Daoy (cell line): ENCODE results near the gene ANKRD28. TPM values are rescaled to one million over a fixed set of nuclear protein-coding genes. Genes with fewer than 3 reads are reported as not detected.
"Not testable (repeated sequence)": the region's sequence is repeated elsewhere in the genome, so short reads cannot be mapped to it uniquely, and the experiment has no call there.

ENCODE experiments used
- DNase-seq: peaks from one replicate; pipeline ENCODE4 v3.0.0-alpha.2; 2015; ENCODE audit warnings: low read depth
- total RNA-seq: library from RNA; depleted of rRNA; stranded (reverse); fragments of >200 nt; shearing (Covaris generic); gene quantifications from 2 replicates; pipeline ENCODE4 v1.2.3, GENCODE V29; 2014

ANKRD28 gene
- total RNA-seq, 1 experiment from 2014 or later = 31.4 TPM

DNA sequence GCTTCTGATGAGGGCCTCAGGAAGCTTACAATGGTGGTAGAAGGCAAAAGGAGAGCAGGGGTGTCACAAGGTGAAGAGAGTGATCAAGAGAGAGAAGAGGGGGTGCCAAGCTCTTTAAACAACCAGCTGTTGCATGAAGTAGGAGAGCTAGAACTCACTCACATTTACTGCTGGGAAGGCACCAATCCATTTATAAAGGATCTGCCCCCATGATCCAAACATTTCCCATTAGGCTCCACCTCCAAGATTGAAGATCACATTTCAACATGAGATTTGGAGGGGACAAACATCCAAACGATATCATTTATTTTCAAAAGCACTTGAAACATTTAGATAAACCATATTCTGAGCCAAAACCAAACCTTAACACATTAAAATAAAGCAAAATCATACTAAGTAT, 26.3 kb downstream of the ANKRD28 start:
- DNase-seq = no peak

DNA sequence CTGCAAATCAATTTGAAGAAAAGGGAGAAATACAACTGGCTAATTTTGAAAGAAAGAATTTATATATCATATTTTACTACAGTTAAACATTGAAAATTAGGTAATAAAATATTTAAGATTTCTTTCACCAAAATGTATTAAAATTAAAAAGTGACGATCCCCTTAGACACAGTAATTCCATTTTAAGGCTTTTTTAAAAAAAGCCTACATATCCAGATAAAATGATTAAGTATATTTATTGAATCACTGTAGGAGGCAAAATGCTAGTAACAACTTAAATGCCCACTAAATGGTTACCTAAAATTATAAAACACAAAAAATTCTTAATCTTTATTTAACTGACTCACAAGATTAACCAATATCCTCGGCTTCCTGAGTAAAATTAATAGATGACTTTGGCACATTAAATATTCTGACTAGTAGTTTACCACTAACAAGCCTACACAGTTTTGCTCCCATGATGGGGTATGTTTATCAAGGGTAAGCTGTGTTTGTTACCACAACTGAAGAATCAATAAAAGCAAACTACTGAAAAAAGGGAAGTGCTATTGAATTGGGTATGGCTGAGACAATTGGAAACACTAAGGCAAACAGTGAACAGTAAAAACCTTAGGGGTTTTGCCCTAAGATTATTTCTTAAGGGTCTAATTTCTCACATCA, 28.4 kb downstream of the ANKRD28 start:
- no peak for DNase-seq

- DNase-seq = peak; percentile 84
Observed at GRCh38 chr3:15768421-15769255, 29.1 kb downstream of the ANKRD28 start.

GRCh38 chr3:15766406-15766805, 31.4 kb downstream of the ANKRD28 start:
- DNase-seq = no peak

DNA sequence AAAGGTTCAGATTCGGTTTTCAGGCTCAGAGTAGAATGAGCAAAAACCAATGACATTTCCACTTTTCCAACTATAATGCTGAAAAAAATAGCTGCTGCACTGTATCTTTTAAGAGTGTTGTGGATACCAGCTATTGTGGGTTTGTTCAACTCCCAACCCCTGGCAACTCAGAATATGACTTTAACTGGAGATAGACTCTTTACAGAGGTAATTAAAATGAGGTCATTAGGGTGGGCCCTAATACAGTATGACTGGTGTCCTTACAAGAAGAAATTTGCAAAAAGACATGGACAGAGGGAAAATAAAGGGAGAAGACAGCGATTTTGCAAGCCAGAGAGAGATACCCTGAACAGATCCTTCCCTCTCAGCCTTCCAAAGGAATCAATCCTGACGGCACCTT, 39.5 kb downstream of the ANKRD28 start:
- DNase-seq = no peak

DNA sequence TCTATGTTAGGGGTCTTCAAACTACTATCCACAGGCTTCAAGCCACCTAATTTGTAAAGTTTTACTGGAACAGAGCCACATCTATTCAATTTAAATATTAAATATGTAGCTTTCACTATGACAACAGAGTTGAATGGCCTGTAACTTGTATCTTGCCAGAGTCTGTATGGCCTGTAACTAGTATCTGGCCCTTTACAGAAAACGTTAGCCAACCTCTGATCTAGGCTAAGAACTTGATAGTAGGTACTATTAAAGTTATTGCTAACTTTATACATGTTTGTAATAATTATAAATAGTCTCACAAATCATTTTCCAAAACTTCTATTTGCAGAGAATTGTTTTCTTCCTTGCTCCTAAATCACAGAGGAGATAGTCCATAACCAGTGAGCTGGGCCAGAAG, 40.0 kb downstream of the ANKRD28 start:
- DNase-seq = no peak

DNA sequence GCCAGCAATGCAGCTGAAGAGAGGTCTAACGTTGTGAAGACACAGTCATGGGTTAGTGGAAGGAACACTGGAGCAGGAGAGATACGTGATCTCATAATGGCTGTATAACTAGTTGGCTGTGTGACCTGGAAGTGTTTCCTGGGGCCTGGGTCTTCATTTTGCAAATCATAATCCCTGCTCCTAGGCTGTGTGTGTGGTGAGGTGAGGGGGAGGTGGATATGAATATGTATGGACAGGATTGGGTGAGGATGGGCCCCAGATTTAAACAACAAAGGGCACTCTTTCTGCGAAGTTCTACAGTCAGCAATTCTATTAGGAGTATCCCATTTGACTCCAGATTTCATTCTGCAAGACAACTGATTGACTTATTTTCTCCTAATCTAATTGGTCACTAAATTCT, 41.3 kb downstream of the ANKRD28 start:
- no peak for DNase-seq

DNA sequence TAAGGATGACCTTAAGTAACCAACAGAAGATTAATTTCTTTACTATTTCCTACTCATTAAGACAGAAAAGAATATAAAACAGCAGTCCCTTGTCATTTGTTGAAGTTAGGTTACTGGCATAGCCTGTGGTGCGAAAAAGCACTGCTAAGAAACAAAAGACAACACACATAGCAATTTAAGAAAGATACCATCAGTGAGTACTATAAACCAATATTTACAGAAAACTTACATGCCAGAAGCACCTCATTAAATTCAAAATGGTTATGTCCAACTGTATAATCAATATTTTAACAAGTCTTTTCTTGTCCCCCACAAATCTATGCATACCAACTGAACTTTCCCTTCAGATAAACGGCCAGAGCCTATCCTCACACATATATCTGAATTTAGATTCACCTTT, 42.0 kb downstream of the ANKRD28 start:
- no peak for DNase-seq

DNA sequence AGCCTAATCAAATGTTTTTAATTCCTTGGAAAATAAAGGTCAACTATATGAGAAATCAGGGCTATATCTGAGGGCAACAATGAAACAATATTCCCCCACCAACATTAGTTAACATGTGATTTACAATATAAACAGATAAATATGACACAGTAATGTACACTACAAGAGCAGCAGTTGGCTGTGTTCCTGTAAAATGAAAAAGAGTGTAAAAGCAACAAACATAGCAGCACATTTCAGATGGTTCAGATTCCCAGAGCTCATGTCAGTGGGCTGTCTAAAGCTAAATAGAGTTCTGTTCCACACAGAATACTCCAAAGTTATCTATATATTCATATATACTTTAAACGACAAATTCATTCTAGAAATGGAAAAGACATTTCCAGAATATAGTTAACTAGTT, 42.6 kb downstream of the ANKRD28 start:
- DNase-seq = no peak

- peak; percentile 8 for DNase-seq
Observed at GRCh38 chr3:15754047-15754446, 43.7 kb downstream of the ANKRD28 start.

- no peak for DNase-seq
Observed at GRCh38 chr3:15753056-15753710, 44.6 kb downstream of the ANKRD28 start.

DNA sequence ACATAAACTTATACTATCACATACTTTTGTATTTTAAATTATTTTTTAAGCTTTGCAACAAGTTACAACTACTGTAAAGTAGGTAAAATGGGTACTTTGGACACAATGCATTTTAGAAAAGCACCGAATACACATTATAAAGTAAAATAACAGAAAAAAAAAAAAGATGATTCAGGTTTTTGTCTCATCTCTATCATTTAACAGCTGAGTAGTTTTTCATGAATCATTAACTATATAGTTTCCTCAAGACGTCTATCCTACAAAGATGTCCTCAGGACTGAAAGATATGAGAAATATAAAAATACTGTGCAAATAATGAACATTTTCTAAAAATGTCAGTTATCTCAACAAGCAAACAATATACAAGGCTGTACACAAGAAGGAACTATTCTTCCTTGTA, 46.9 kb downstream of the ANKRD28 start:
- DNase-seq = no peak

DNA sequence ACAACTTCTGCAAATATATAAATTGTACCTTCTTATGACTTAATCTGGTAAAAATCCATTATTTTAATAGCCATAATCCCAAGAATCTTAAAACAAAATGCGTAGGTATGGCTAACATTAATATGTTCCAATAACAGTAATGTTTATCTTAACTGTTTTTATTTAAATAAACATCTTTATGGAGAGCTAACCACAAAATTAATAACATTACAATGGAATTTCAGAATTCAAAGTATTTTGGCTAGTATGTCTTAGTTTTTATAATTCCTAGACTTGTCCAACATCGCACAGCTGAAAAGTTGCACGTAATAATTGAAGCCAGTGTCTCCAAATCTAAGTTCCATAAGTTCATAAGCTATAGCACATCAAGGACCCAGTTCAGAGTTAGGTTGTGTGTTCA, 47.6 kb downstream of the ANKRD28 start:
- DNase-seq = no peak

- DNase-seq = not testable (repeated sequence)
Observed at GRCh38 chr3:15745896-15746295, 51.9 kb downstream of the ANKRD28 start.

- DNase-seq = no peak
Observed at GRCh38 chr3:15744176-15744575, 53.6 kb downstream of the ANKRD28 start.

DNA sequence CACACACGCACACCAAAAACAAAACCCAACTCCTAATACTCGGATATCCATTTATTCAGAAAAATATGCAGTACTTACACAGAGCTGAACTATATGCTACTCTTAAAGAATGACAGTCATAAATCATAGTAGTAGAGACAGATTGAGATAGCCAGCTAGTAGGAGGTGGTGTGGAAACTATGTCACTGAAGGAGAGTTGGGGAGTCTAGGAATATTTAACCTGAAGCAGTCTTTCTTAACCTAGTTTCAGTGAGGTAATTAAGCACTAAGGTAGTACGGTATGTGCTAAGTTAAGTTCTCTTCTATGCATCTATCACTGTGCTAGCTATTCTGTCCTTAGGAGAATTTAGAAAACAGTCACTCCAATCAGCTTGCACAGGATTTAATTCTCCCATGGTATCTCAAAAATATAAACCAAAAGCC, 54.2 kb downstream of the ANKRD28 start:
- DNase-seq = no peak

DNA sequence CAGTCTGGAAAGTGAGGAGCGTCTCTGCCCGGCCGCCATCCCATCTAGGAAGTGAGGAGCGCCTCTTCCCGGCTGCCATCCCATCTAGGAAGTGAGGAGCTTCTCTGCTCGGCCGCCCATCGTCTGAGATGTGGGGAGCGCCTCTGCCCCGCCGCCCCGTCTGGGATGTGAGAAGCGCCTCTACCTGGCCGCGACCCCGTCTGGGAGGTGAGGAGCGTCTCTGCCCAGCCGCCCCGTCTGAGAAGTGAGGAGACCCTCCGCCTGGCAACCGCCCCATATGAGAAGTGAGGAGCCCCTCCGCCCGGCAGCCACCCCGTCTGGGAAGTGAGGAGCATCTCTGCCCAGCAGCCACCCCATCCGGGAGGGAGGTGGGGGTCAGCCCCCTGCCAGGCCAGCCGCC, 55.5 kb downstream of the ANKRD28 start:
- DNase-seq = not testable (repeated sequence)

- DNase-seq = not testable (repeated sequence)
Observed at GRCh38 chr3:15738616-15739005, 59.2 kb downstream of the ANKRD28 start.

DNA sequence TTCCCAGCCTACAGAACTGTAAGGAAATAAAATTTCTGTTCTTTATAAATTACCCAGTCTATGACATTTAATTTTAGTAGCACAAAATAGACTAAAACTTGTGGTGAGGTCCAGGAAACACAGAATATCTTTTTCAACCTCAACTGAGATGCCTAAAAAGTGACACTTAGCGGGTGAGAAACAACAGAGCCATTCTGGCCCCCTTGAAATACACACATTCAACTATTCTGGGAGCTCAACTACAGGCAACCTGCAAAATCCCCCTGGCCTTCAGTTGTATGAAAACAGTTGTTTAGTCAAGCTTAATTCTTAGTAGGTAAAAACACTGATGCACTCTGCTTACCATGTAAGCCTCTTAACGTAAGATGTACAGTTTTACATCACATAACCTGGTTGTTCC, 66.8 kb downstream of the ANKRD28 start:
- DNase-seq = no peak

DNA sequence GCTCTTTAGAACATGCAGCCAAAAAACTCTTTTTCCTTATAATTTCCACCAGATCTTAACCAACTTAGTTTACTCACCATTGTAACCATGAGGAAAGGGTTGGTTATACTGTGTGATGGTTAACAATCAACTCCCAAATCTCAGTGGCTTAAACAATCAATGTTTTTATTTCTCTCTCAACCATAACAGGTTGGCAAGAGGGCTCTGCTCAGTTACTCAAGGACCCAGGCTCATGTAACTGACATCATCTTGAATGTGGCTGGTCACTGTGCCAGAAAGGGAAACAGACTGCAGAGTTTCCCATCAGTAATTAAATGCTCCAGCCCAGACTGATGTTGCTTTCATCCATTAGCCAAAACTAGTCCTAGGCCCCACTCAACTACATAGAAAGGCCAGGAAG, 69.0 kb downstream of the ANKRD28 start:
- peak; percentile 0 for DNase-seq

DNA sequence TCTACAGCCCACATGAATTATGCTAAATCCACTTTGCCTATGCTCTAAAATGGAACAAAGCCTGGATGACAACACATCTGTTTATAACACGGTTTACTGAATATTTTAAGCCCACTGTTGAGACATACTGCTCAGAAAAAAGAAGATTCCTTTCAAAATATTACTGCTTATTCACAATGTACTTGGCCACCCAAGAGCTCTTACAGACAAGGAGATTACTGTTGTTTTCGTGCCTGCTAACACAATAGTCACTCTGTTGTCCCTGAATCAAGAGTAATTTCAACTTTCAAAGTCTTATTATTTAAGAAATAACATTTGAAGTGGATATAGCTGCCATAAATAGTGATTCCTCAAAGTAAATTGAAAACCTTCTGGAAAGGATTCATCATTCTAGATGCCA, 70.9 kb downstream of the ANKRD28 start:
- DNase-seq = no peak

DNA sequence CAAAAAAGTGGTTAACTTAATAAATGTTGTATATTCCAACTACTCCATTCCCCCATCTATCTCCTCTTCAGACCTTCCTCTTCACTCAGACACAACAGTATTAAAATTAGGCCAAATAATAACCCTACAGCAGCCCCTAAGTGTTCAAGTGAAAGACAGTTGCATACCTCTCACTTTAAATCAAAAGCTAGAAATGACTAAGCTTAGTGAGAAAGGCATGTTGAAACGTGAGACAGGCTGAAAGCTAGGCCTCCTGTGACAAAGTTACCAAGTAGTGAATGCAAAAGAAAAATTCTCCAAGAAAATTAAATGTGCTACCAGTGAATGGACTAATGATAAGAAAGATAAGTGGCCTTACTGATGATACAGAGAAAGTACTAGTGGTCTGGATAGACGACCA, 71.7 kb downstream of the ANKRD28 start:
- DNase-seq = no peak

DNA sequence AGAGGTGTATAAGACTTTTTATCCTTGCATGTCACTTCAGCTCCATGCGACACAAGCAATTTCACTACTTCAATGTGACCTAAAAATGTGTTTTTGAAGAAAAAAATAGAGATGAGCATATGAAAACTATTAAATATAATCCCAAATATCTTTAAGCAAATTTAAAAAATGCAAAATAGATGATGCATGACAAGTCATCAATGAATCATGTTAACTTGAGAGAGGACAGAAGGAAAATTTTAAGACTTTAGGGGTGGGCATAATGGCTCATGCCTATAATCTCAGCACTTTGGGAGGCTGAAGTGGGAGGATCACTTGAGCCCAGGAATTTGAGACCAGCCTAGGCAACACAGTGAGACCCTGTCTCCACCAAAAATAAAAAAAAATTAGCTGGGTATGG, 73.3 kb downstream of the ANKRD28 start:
- DNase-seq = no peak
